Upper lobe of left lung (tissue), 4 donors: ENCODE results near the gene NDUFA13.

Experiments used
- CTCF ChIP-seq, 6 experiments: fragments of 450-650 bp in 4 of 6; fragments of 200-600 bp in 2 of 6; sonication (generic) in 2 of 6; IDR thresholded peaks; one replicate each; pipeline ENCODE4 v1.5.1; 2016 to 2019; ENCODE audit warnings: antibody characterized with exemption in 6 of 6
- EP300 ChIP-seq, 4 donors: sonication (generic); formaldehyde crosslinking; IDR thresholded peaks; one replicate each; pipeline ENCODE4 v1.5.1; 2017; ENCODE audit warnings: antibody characterized with exemption in 4 of 4, control low read depth in 2 of 4
- POLR2A ChIP-seq, 4 donors: fragments of 450-650 bp; IDR thresholded peaks; one replicate each; pipeline ENCODE4 v1.5.1; 2016 to 2017; ENCODE audit warnings: antibody characterized with exemption in 4 of 4, mild to moderate bottlenecking in 2 of 4
- POLR2AphosphoS5 ChIP-seq, 2 donors: sonication (generic); formaldehyde crosslinking; IDR thresholded peaks; one replicate each; pipeline ENCODE4 v1.5.1; 2017; ENCODE audit warnings: antibody characterized with exemption in 2 of 2

GRCh38 chr19:19504754-19505668, 11.0 kb upstream of the NDUFA13 start:
- no peak for TF ChIP-seq POLR2A (IDR thresholded peaks at IDR 0.05)
- TF ChIP-seq CTCF (IDR thresholded peaks at IDR 0.05): no peak
- no peak for TF ChIP-seq POLR2AphosphoS5 (IDR thresholded peaks at IDR 0.05)
- no peak for TF ChIP-seq EP300 (IDR thresholded peaks at IDR 0.05)
